ENCODE results near the gene LCE2A.

The LCE2A gene

DNA sequence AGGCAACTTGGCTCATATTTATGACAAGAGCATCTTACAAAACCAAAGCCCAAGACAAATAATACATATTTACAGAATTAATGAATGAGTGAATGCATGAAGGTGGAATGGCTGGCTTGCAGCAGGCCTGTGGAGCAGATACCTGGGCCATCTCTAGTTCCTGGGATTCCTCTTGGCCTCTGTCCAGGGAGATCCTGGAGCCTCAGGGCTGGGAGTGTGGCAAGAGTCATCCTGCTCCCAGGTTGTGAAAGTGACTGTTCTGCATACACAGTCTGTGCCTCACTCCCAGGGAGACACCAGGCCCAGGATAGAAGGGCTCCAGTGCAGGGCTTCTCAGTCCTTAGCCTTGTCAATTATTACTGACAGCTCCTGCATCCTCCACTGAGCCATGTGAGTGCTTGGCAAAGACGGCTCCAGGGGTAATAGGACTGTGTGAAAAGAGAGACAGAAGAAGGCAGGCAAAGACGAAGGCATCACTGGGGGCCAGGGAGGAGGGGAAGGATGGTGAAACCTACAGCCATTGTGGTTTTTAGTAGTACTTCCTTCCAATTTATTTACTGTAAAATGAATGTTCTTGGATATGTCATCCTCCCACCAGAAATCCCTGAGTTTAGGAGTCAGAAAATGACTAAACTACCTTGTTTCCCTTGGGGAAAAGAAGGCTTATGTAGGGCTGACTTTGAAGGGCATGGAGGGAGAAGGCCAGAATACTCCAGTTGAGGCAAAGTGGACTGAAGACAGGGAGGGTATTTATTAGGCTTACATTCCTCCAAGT, 45.4 kb downstream of the LCE2A start:
- ATAC-seq, result no peak

DNA sequence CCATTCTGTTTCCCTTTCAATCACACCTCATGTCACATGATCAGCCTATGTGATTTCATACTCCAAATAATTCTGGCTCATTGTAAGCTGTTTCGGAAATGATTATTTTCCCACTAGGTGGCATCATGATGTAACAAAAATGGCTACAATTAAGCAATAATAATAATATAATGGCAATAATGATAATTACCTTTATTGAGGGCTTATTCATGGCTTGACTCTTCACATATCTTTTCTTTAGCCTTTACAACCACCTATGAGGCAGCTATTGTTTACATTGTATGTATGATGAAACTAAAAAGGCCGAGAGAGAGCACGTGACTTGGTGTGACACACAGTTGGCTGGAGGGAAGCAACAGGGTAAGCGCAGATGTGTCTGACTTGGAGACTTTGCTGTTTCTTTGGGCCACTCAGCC, 47.2 kb downstream of the LCE2A start:
- ATAC-seq, result no peak

DNA sequence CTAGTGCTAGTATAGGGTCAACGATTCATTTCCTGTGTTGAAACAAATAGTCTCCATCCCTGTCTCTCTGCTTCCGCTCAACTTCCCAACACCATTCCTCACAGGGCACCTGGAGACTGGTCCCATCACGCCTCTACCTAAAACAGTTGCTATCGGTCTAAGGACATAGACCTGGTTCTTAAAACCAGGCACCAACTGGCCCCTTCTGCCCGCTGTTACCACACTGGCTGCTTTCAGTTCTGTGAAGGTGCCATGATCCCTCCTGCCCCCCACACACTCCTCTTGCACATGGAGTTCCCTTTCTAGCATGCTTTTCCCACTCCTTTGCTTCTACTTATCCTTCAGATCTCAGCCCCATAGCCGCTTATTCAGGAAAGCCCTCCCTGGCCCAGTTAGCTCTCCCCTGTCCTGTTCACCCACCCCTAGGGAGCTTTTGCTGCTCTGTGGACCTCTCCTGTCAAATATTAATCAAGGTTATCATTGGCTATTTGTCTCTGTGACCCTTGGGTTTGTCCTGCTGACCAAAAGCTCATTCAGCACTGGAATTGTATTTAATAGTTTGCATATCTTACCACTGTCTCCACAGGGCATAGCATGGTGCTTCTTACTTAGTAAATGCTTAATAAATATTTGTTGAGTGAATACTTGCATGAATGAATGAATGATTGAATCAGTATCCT, 47.8 kb downstream of the LCE2A start:
- no peak for ATAC-seq

DNA sequence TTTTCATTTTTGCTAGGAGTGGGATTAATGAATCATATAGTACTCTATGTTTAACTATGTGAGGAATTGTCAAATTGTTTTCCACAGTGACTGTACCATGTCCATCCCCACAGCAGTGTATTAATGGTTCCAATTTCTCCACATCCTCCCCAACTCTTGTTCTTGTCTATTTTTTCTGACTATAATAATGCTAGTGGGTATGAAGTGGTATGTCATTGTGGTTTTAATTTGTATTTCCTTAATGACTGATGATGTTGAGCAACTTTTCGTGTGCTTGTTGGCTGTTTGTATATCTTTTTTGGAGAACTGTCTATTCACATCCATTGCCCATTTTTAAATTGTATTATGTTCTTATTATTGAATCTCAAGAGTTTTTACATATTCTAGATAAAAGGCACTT, 49.7 kb downstream of the LCE2A start:
- no peak for ATAC-seq
